Neuronal stem cell (in vitro differentiated cells): ENCODE results near the gene HUNK.

Source experiments
- DNase-seq: peaks from one replicate; pipeline ENCODE4 v3.0.0-alpha.2; 2013; ENCODE audit warnings: low spot score
- H2AFZ ChIP-seq: one replicate; pipeline ENCODE4 v1.6.1; 2013; ENCODE audit warnings: mild to moderate bottlenecking, low read length, inconsistent platforms
- H2AK5ac ChIP-seq: 2 replicates; pipeline ENCODE4 v1.6.1; 2013; ENCODE audit warnings: low read depth, mild to moderate bottlenecking, inconsistent platforms, low read length, moderate library complexity, mixed read lengths
- H2BK120ac ChIP-seq: 2 replicates; pipeline ENCODE4 v1.6.1; 2013; ENCODE audit warnings: low read depth, mild to moderate bottlenecking, inconsistent platforms, low read length, moderate library complexity, mixed read lengths
- H2BK12ac ChIP-seq: one replicate; pipeline ENCODE4 v1.6.1; 2013; ENCODE audit warnings: low read length, inconsistent platforms
- H2BK15ac ChIP-seq: 2 replicates; pipeline ENCODE4 v1.6.1; 2013; ENCODE audit warnings: mild to moderate bottlenecking, low read length, inconsistent platforms, mixed read lengths
- H2BK5ac ChIP-seq: one replicate; pipeline ENCODE4 v1.6.1; 2013; ENCODE audit warnings: inconsistent platforms, mild to moderate bottlenecking, low read length, moderate library complexity
- H3K14ac ChIP-seq: one replicate; pipeline ENCODE4 v1.6.1; 2013; ENCODE audit warnings: low read length, inconsistent platforms
- H3K18ac ChIP-seq: 2 replicates; pipeline ENCODE4 v1.6.1; 2013; ENCODE audit warnings: low read length, inconsistent platforms
- H3K23ac ChIP-seq: 2 replicates; pipeline ENCODE4 v1.6.1; 2013; ENCODE audit warnings: low read depth, mild to moderate bottlenecking, mixed read lengths, low read length, inconsistent platforms; ENCODE audit not compliant: poor library complexity
- H3K27ac ChIP-seq: replicated peaks from 3 replicates; pipeline ENCODE4 v1.5.1; 2013; ENCODE audit warnings: low read length, inconsistent platforms
- H3K27me3 ChIP-seq, 3 experiments: 2 replicates each; pipeline ENCODE4 v1.6.1; 2013; ENCODE audit warnings: low read length in 3 of 3, mild to moderate bottlenecking in 2 of 3, inconsistent platforms in 1 of 3, low read depth in 1 of 3, mixed read lengths in 1 of 3, moderate library complexity in 1 of 3; ENCODE audit not compliant: control insufficient read depth in 3 of 3, insufficient read depth in 3 of 3
- H3K36me3 ChIP-seq, 2 donors: replicated peaks in 1 of 2; 2 replicates each; pipeline ENCODE4 v1.6.1; 2013; ENCODE audit warnings: low read length in 2 of 2; ENCODE audit not compliant: control insufficient read depth in 2 of 2, insufficient read depth in 2 of 2
- H3K4ac ChIP-seq: 2 replicates; pipeline ENCODE4 v1.6.1; 2013; ENCODE audit warnings: inconsistent platforms, mild to moderate bottlenecking, low read length, moderate library complexity
- H3K4me1 ChIP-seq, 2 donors: 1 replicate in 1 of 2; 2 replicates in 1 of 2; pipeline ENCODE4 v1.6.1; 2013; ENCODE audit warnings: low read length in 2 of 2, low read depth in 1 of 2; ENCODE audit not compliant: control insufficient read depth in 2 of 2, insufficient read depth in 1 of 2
- H3K4me2 ChIP-seq: one replicate; pipeline ENCODE4 v1.6.1; 2013; ENCODE audit warnings: mild to moderate bottlenecking, low read length, inconsistent platforms; ENCODE audit not compliant: insufficient read depth, poor library complexity, severe bottlenecking
- H3K4me3 ChIP-seq, 2 donors: 2 replicates each; pipeline ENCODE4 v1.5.1; 2013; ENCODE audit warnings: low read length in 2 of 2, mild to moderate bottlenecking in 2 of 2, inconsistent platforms in 1 of 2, moderate library complexity in 1 of 2
- H3K79me1 ChIP-seq: one replicate; pipeline ENCODE4 v1.6.1; 2013; ENCODE audit warnings: low read depth, mild to moderate bottlenecking, inconsistent platforms, low read length, moderate library complexity
- H3K9ac ChIP-seq: one replicate; pipeline ENCODE4 v1.6.1; 2013; ENCODE audit warnings: mild to moderate bottlenecking, low read depth, low read length, inconsistent platforms; ENCODE audit not compliant: poor library complexity
- H3K9me3 ChIP-seq, 2 donors: replicated peaks in 1 of 2; 2 replicates each; pipeline versions ENCODE3 to v1.6.1; 2013; ENCODE audit warnings: low read length in 2 of 2, mild to moderate bottlenecking in 2 of 2, inconsistent platforms in 1 of 2, low read depth in 1 of 2, mixed read lengths in 1 of 2, moderate library complexity in 1 of 2; ENCODE audit not compliant: control insufficient read depth in 2 of 2, insufficient read depth in 1 of 2
- H4K8ac ChIP-seq: one replicate; pipeline ENCODE4 v1.6.1; 2013; ENCODE audit warnings: low read depth, mild to moderate bottlenecking, inconsistent platforms, low read length, moderate library complexity
- H4K91ac ChIP-seq: one replicate; pipeline ENCODE4 v1.6.1; 2013; ENCODE audit warnings: low read length, low read depth, mild to moderate bottlenecking, inconsistent platforms; ENCODE audit not compliant: poor library complexity
- WGBS, 2 donors: extraction: QIAGEN DNeasy Blood & Tissue Kit; methylation state at CpG; one replicate each; pipeline ENCODE4 v1.1.7; 2013; ENCODE audit warnings: missing lambda C conversion rate in 2 of 2, mixed read lengths in 1 of 2; ENCODE audit not compliant: insufficient read length in 2 of 2, insufficient replicate concordance in 1 of 2; ENCODE audit errors: extremely low coverage in 2 of 2; 5-methylcytosine and 5-hydroxymethylcytosine counted together

HUNK gene

GRCh38 chr21:31878831-31879230 is 6.0 kb downstream of the HUNK start:
- Histone ChIP-seq H3K9ac (no peak overlapping the region), H3K27ac (no peak overlapping the region), H3K4me2 (no peak overlapping the region), H3K36me3 (peaks cover 0 to 48% of the 10 kb centered on the region in 2 donors), H4K91ac (no peak overlapping the region), H2AFZ (no peak overlapping the region), H2BK5ac (no peak overlapping the region), H3K27me3 (no peaks in the 10 kb centered on the region), H2BK120ac (no peak overlapping the region), H2AK5ac (no peak overlapping the region), H3K4me3 (no peak overlapping the region), H3K18ac (no peak overlapping the region), H3K9me3 (peaks cover 1 to 28% of the 10 kb centered on the region in 2 donors), H3K4ac (no peak overlapping the region), H3K14ac (no peak overlapping the region), H4K8ac (no peak overlapping the region), H3K4me1 (peaks cover 4 to 22% of the 10 kb centered on the region in 2 donors), H3K79me1 (peaks cover 5% of the 10 kb centered on the region), H2BK15ac (no peak overlapping the region), H2BK12ac (no peak overlapping the region), H3K23ac (no peak overlapping the region)
- DNase-seq = no peak
- no CpG with 5 or more reads among the region's 2 CpGs for whole genome bisulfite sequencing, 2 donors

GRCh38 chr21:31879241-31879650 is 6.4 kb downstream of the HUNK start:
- H3K27me3 ChIP-seq = no peaks in the 10 kb centered on the region

GRCh38 chr21:31879911-31880310 is 7.1 kb downstream of the HUNK start:
- H3K4me1 ChIP-seq = peaks cover 0 to 18% of the 10 kb centered on the region in 2 donors
- H3K14ac ChIP-seq = no peak overlapping the region
- H2AFZ ChIP-seq = no peak overlapping the region
- H3K18ac ChIP-seq = no peak overlapping the region
- no peak overlapping the region for H4K8ac ChIP-seq
- H3K4me2 ChIP-seq = no peak overlapping the region
- H3K23ac ChIP-seq = no peak overlapping the region
- no peak overlapping the region for H2AK5ac ChIP-seq
- H3K27me3 ChIP-seq = no peaks in the 10 kb centered on the region
- no peak overlapping the region for H2BK5ac ChIP-seq
- H3K79me1 ChIP-seq = peaks cover 2% of the 10 kb centered on the region
- no peak overlapping the region for H3K4ac ChIP-seq
- H3K27ac ChIP-seq = no peak overlapping the region
- WGBS, 2 donors = no CpG with 5 or more reads among the region's 7 CpGs
- no peak overlapping the region for H2BK15ac ChIP-seq
- no peak overlapping the region for H3K4me3 ChIP-seq
- H4K91ac ChIP-seq = no peak overlapping the region
- H2BK120ac ChIP-seq = no peak overlapping the region
- peaks cover 1 to 24% of the 10 kb centered on the region in 2 donors for H3K9me3 ChIP-seq
- H3K36me3 ChIP-seq = peaks cover 0 to 44% of the 10 kb centered on the region in 2 donors
- H3K9ac ChIP-seq = no peak overlapping the region
- no peak overlapping the region for H2BK12ac ChIP-seq
- no peak for DNase-seq

More at GRCh38 chr21:31879241-31879650, 6.4 kb downstream of the HUNK start:
- Histone ChIP-seq H2BK15ac (no peak overlapping the region), H4K91ac (no peak overlapping the region), H3K27ac (no peak overlapping the region), H4K8ac (no peak overlapping the region), H3K4me2 (no peak overlapping the region), H3K4me1 (peaks cover 4 to 22% of the 10 kb centered on the region in 2 donors), H3K79me1 (peaks cover 4% of the 10 kb centered on the region), H2AFZ (no peak overlapping the region), H3K23ac (no peak overlapping the region), H3K9ac (no peak overlapping the region), H3K4ac (no peak overlapping the region), H3K9me3 (peaks cover 1 to 28% of the 10 kb centered on the region in 2 donors), H3K14ac (no peak overlapping the region), H3K36me3 (peaks cover 0 to 48% of the 10 kb centered on the region in 2 donors), H2BK120ac (no peak overlapping the region), H2AK5ac (no peak overlapping the region), H2BK12ac (no peak overlapping the region), H3K4me3 (no peak overlapping the region), H2BK5ac (no peak overlapping the region), H3K18ac (no peak overlapping the region)
- no peak for DNase-seq
- no CpG with 5 or more reads among the region's 10 CpGs for WGBS, 2 donors

GRCh38 chr21:31880816-31881215 is 8.0 kb downstream of the HUNK start:
- no peak overlapping the region for H2BK12ac ChIP-seq
- no peak overlapping the region for H3K18ac ChIP-seq

More at GRCh38 chr21:31880816-31881215, 8.0 kb downstream of the HUNK start:
- Histone ChIP-seq H3K23ac (no peak overlapping the region), H3K9ac (no peak overlapping the region), H2BK120ac (no peak overlapping the region), H4K8ac (no peak overlapping the region), H2BK5ac (no peak overlapping the region), H2AFZ (no peak overlapping the region), H3K4me3 (no peak overlapping the region), H3K4me2 (no peak overlapping the region), H2BK15ac (no peak overlapping the region), H4K91ac (no peak overlapping the region), H3K14ac (no peak overlapping the region), H3K27me3 (no peaks in the 10 kb centered on the region), H3K36me3 (peaks cover 0 to 38% of the 10 kb centered on the region in 2 donors), H3K79me1 (peaks cover 5% of the 10 kb centered on the region), H2AK5ac (no peak overlapping the region), H3K9me3 (peaks cover 1 to 19% of the 10 kb centered on the region in 2 donors), H3K4me1 (peaks cover 0 to 12% of the 10 kb centered on the region in 2 donors), H3K27ac (no peak overlapping the region), H3K4ac (no peak overlapping the region)
- WGBS, 2 donors = no CpG with 5 or more reads among the region's 8 CpGs
- DNase-seq = no peak
